Thyroid gland (tissue), 4 donors: ENCODE data around the gene TFB1M.

Source experiments
- POLR2A ChIP-seq, 2 donors: fragments of 450-650 bp; IDR thresholded peaks; one replicate each; pipeline ENCODE4 v1.6.1; 2017; ENCODE audit warnings: antibody characterized with exemption in 2 of 2, mild to moderate bottlenecking in 2 of 2, moderate library complexity in 1 of 2
- TF ChIP-seq, protein P1 (sequence below), 6 experiments: fragments of 200-600 bp in 3 of 6; fragments of 450-650 bp in 3 of 6; sonication (generic) in 3 of 6; IDR thresholded peaks; one replicate each; pipeline ENCODE4 v1.5.1; 2016 to 2019; ENCODE audit warnings: antibody characterized with exemption in 6 of 6, mild to moderate bottlenecking in 2 of 6, inconsistent platforms in 1 of 6, moderate library complexity in 1 of 6

DNA sequence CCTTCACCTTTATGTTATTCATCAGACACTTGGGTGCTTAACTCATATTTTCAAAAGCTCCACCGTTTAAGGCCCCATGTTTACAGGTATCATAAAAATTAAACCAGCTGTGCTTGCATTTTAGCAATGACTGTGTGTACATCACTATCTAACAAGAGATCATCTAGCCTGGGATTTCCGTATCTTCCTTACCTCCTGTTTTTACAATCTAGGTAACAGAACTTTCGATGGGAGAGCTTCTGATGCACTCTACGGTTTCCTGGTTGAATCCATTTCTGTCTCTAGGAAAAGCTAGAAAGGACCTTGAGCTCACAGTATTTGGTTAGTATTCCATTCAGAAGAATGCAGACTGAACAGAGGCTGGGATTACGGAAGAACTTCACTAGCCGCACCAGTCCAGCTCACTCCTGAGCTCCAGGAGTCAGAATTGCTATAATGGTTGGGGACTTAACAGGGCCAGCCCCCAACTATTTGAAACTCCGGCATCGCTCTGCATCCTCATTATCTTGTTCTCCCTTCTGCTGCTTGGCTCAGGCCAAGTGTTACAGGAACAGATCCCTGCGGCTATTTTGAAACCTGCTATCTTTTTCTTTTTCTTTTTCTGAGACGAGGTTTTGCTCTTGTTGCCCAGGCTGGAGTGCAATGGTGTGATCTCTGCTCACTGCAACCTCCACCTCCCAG is 63.4 kb downstream of the TFB1M start:
- TF ChIP-seq POLR2A (IDR thresholded peaks at IDR 0.05) = no peak
- TF ChIP-seq, protein P1, sequence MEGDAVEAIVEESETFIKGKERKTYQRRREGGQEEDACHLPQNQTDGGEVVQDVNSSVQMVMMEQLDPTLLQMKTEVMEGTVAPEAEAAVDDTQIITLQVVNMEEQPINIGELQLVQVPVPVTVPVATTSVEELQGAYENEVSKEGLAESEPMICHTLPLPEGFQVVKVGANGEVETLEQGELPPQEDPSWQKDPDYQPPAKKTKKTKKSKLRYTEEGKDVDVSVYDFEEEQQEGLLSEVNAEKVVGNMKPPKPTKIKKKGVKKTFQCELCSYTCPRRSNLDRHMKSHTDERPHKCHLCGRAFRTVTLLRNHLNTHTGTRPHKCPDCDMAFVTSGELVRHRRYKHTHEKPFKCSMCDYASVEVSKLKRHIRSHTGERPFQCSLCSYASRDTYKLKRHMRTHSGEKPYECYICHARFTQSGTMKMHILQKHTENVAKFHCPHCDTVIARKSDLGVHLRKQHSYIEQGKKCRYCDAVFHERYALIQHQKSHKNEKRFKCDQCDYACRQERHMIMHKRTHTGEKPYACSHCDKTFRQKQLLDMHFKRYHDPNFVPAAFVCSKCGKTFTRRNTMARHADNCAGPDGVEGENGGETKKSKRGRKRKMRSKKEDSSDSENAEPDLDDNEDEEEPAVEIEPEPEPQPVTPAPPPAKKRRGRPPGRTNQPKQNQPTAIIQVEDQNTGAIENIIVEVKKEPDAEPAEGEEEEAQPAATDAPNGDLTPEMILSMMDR (IDR thresholded peaks at IDR 0.05) = no peak
